Sigmoid colon (tissue), 3 donors: ENCODE results near the gene RALGDS.
"Not testable (repeated sequence)": the region's sequence is repeated elsewhere in the genome, so short reads cannot be mapped to it uniquely, and the experiment has no call there.

Experiments
- POLR2A ChIP-seq, 2 donors: fragments of 450-650 bp; IDR thresholded peaks; one replicate each; pipeline ENCODE4 v1.6.1; 2016; ENCODE audit warnings: antibody characterized with exemption in 2 of 2, mild to moderate bottlenecking in 2 of 2, moderate library complexity in 2 of 2
- TF ChIP-seq, protein P1 (sequence below), 4 experiments: fragments of 450-650 bp in 3 of 4; fragments of 200-600 bp in 1 of 4; IDR thresholded peaks; one replicate each; pipeline ENCODE4 v1.5.1; 2016 to 2019; ENCODE audit warnings: antibody characterized with exemption in 4 of 4, mild to moderate bottlenecking in 3 of 4, moderate library complexity in 2 of 4

DNA sequence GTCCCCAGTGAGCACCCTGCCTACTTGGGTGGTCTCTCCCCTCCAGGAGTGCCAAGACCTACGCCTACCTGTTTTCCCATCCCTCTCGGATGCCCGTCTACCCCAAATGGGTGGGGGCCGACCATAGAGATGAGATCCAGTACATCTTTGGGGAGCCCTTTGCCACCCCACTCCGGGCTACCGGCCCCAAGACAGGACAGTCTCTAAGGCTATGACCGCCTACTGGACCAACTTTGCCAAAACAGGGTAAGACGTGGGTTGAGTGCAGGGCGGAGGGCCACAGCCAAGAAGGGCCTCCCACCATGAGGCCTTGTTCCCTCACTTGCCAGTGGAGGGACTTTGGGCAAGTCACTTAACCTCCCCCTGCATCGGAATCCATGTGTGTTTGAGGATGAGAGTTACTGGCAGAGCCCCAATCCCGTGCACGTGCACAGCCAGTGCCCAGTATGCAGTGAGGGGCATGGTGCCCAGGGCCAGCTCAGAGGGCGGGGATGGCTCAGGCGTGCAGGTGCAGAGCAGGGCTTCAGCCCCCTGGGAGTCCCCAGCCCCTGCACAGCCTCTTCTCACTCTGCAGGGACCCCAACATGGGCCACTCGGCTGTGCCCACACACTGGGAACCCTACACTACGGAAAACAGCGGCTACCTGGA, 34.7 kb downstream of the RALGDS start:
- TF ChIP-seq POLR2A (IDR thresholded peaks at IDR 0.05): not testable (repeated sequence)
- TF ChIP-seq, protein P1, sequence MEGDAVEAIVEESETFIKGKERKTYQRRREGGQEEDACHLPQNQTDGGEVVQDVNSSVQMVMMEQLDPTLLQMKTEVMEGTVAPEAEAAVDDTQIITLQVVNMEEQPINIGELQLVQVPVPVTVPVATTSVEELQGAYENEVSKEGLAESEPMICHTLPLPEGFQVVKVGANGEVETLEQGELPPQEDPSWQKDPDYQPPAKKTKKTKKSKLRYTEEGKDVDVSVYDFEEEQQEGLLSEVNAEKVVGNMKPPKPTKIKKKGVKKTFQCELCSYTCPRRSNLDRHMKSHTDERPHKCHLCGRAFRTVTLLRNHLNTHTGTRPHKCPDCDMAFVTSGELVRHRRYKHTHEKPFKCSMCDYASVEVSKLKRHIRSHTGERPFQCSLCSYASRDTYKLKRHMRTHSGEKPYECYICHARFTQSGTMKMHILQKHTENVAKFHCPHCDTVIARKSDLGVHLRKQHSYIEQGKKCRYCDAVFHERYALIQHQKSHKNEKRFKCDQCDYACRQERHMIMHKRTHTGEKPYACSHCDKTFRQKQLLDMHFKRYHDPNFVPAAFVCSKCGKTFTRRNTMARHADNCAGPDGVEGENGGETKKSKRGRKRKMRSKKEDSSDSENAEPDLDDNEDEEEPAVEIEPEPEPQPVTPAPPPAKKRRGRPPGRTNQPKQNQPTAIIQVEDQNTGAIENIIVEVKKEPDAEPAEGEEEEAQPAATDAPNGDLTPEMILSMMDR (IDR thresholded peaks at IDR 0.05): not testable (repeated sequence)
